ENCODE data around the gene ST8SIA1. TPM values are rescaled to one million over a fixed set of nuclear protein-coding genes. Genes with fewer than 3 reads are reported as not detected.

Gene ST8SIA1
- total and polyA plus RNA-seq, 2 of the 4 experiments (the other 2 are of a cell fraction): not detected

DNA sequence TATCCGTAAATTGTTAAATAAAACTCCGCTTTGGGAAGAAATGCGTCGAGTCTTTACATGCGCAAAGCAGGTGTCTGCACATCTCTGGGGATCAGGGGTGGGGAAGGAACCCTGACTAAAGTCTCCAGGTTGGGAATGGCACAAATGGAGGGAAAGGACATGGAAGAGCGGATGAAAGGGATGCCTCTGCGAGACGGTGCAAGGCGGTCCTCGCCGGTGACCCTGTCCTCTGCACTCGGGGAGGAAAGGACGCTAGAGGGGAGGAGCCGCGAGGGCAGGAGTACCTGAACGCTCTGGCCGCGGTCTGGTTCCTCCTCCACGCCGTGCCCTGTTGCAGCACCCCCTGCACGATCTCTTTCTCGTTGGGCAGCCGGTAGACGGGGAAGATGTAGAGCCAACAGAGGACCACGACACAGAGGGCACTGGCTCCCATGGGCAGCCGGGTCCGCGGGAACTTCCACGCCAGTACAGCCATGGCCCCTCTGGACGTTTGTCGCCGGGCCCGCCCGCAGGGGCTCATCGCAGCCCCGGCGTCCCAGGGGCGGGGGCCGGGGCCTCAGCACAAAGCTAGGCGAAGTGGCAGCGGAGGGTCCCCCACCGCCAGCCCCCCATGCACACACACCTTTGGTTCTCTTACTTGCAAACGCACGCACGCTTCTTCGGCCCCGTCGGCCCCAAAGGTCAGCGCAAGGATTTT, 646 bp downstream of the ST8SIA1 start:
- dilution Hi-C loops (cut with HindIII; ENCODE audit: low sequenced_read_pairs, unreplicated experiment): no loop called here
- no peak overlapping the region for H3K4ac ChIP-seq (ENCODE audit: low read depth, low read length)
- ChIA-PET POLR2A (ENCODE audit: unreplicated experiment) (no interaction called here), CTCF (no interaction called here)
- no peak overlapping the region for H3K9ac ChIP-seq (ENCODE audit: low read depth, low read length)
- no peak overlapping the region for H2BK15ac ChIP-seq (ENCODE audit: low read depth, low read length)
- no peak overlapping the region for H2BK20ac ChIP-seq (ENCODE audit: low read depth, low read length)
- no peak overlapping the region for H4K91ac ChIP-seq (ENCODE audit: insufficient read depth, low read depth, low read length)
- no peak overlapping the region for H2BK120ac ChIP-seq (ENCODE audit: low read depth, low read length)
- 3% methylated on average over 18 of the region's 49 CpGs; no CpG with 5 or more reads in 1 of the 2 experiments for WGBS, 2 experiments (ENCODE audit: extremely low coverage in 2 of 2, insufficient read length in 1 of 2)
- no peak overlapping the region for H3K27ac ChIP-seq (ENCODE audit: insufficient read depth, low read length)
- peaks cover 36% of the 10 kb centered on the region for H3K27me3 ChIP-seq (ENCODE audit: control insufficient read depth, insufficient read depth, low read length)
- no peak for ATAC-seq (ENCODE audit: low read depth)
- H3K9me3 ChIP-seq (ENCODE audit: control insufficient read depth, insufficient read depth, low read length): no peaks in the 10 kb centered on the region
- peaks cover 2% of the 10 kb centered on the region; the same call in 1 of the 2 replicates for H3K4me1 ChIP-seq (ENCODE audit: control insufficient read depth, insufficient read depth, low read length)
- H2AFZ ChIP-seq (replicated peaks; ENCODE audit: low read length, poor library complexity): peak overlapping the region; percentile 34
- intact Hi-C loops (cut with micrococcal nuclease): loop anchor here (2.0 kb wide), 2 partner anchors 63 to 103 kb away; no protein-coding TSS in a partner anchor
- TF ChIP-seq BHLHE40 (IDR thresholded peaks at IDR 0.05; ENCODE audit: low read depth, low read length) (no peak), SMC3 (IDR thresholded peaks at IDR 0.05; ENCODE audit: low read depth, low read length) (no peak), RCOR1 (IDR thresholded peaks at IDR 0.05; ENCODE audit: insufficient replicate concordance, low read length) (no peak), POLR2A (IDR thresholded peaks at IDR 0.05; ENCODE audit: low read depth, low read length) (no peak), RAD21 (IDR thresholded peaks at IDR 0.05; ENCODE audit: low read length) (no peak), NFE2L2 (IDR thresholded peaks at IDR 0.05; ENCODE audit: low read depth, low read length) (no peak)
- TF ChIP-seq, protein P1, sequence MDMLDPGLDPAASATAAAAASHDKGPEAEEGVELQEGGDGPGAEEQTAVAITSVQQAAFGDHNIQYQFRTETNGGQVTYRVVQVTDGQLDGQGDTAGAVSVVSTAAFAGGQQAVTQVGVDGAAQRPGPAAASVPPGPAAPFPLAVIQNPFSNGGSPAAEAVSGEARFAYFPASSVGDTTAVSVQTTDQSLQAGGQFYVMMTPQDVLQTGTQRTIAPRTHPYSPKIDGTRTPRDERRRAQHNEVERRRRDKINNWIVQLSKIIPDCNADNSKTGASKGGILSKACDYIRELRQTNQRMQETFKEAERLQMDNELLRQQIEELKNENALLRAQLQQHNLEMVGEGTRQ (IDR thresholded peaks at IDR 0.05; ENCODE audit: low read depth, low read length): no peak
- TF ChIP-seq, protein P2, sequence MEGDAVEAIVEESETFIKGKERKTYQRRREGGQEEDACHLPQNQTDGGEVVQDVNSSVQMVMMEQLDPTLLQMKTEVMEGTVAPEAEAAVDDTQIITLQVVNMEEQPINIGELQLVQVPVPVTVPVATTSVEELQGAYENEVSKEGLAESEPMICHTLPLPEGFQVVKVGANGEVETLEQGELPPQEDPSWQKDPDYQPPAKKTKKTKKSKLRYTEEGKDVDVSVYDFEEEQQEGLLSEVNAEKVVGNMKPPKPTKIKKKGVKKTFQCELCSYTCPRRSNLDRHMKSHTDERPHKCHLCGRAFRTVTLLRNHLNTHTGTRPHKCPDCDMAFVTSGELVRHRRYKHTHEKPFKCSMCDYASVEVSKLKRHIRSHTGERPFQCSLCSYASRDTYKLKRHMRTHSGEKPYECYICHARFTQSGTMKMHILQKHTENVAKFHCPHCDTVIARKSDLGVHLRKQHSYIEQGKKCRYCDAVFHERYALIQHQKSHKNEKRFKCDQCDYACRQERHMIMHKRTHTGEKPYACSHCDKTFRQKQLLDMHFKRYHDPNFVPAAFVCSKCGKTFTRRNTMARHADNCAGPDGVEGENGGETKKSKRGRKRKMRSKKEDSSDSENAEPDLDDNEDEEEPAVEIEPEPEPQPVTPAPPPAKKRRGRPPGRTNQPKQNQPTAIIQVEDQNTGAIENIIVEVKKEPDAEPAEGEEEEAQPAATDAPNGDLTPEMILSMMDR (conservative IDR thresholded peaks at IDR 0.05; ENCODE audit: low read depth, low read length): no peak
- H4K20me1 ChIP-seq (ENCODE audit: insufficient read depth, low read length): no peaks in the 10 kb centered on the region
- H3K4me2 ChIP-seq (ENCODE audit: low read depth, low read length): peak overlapping the region; percentile 44; the same call in 1 of the 2 replicates
- H3K14ac ChIP-seq (replicated peaks; ENCODE audit: low read depth, low read length): no peak overlapping the region
- H3K36me3 ChIP-seq (ENCODE audit: control insufficient read depth, insufficient read depth, low read length): no peaks in the 10 kb centered on the region
- H2AK5ac ChIP-seq (ENCODE audit: low read depth, low read length): no peak overlapping the region
- peak overlapping the region; percentile 49; the same call in 1 of the 2 replicates for H3K4me3 ChIP-seq (ENCODE audit: insufficient read depth, low read depth, low read length)
- H3K9me1 ChIP-seq (ENCODE audit: insufficient read depth, low read length): no peaks in the 10 kb centered on the region
- H3K56ac ChIP-seq (ENCODE audit: extremely low read depth, insufficient read depth, low read length): no peak overlapping the region
- no peak for DNase-seq
- BruUV-seq (replicated peaks): no TSS peak
- no peaks in the 10 kb centered on the region for H3K79me1 ChIP-seq (ENCODE audit: low read depth in 1 of 2, low read length in 2 of 2)
- H4K8ac ChIP-seq (ENCODE audit: low read depth in 2 of 2, low read length in 2 of 2): no peak overlapping the region
- H4K5ac ChIP-seq (ENCODE audit: low read depth, low read length): no peak overlapping the region
- H2AK9ac ChIP-seq (replicated peaks; ENCODE audit: low read depth, low read length, poor library complexity): no peak overlapping the region
- in situ Hi-C loops (cut with MboI; ENCODE audit: low sequenced_read_pairs): no loop called here
- H3K23ac ChIP-seq (ENCODE audit: low read depth, low read length): 0 out of 2 replicates have a peak overlapping the region, but pooled peaks have one; percentile 35
- H2BK5ac ChIP-seq (ENCODE audit: low read depth, low read length, poor library complexity, severe bottlenecking): no peak overlapping the region
- no peak overlapping the region for H3K18ac ChIP-seq (ENCODE audit: low read depth, low read length)
